Subcutaneous adipose tissue (tissue), 4 donors: Measurements from ENCODE around the gene PVALEF. TPM values are rescaled to one million over a fixed set of nuclear protein-coding genes. Genes with fewer than 3 reads are reported as not detected.

Experiments
- total RNA-seq, 4 donors: library from RNA; depleted of rRNA; stranded (reverse); fragments of >200 nt; gene quantifications; one replicate each; pipeline ENCODE4 v1.1.0, GENCODE V29; 2016
- TF ChIP-seq, protein P1 (sequence below): fragments of 450-650 bp; IDR thresholded peaks from one replicate; pipeline ENCODE4 v1.5.1; 2016; ENCODE audit warnings: low read depth, mild to moderate bottlenecking, control low read depth, antibody characterized with exemption, moderate library complexity

PVALEF gene
- total RNA-seq, 4 donors from 2014 or later: not detected

DNA sequence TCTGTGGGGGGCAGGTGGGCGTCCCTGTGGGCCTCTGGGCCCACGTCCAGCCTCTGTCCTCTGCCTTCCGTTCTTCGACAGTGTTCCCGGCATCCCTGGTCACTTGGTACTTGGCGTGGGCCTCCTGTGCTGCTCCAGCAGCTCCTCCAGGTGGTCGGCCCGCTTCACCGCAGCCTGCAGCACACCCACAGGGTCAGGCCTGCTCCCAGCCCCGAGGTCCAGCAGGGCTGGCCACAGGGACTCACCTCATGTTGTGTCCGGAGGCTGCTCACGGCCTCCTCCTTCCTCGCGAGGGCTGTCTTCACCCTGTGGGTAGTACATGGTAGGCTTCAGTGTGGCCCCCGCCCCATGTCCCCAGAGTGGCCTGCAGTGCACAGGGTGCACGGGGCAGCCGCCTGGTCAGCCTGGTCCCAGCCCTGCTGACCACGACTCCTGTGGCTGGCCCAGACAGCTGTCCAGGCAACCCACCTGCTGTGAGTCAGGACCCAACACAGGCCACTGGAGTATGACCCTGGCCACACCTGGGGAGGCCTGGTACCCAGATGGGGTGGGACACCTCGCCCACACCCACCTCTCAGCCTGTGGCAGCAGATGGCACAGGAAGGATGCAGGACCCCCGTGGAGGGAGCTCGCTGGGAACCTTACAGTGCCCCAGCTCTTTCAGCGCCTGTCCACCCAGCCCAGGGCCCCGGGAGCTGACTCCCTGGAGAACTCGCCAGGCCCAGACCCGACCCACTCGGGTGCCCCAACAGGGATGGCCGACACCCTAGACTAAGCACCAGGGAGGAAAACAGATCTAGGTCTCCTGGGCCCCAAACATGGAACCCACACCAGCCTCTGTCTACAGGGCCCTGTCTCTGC lies 24.6 kb downstream of the PVALEF start:
- TF ChIP-seq, protein P1, sequence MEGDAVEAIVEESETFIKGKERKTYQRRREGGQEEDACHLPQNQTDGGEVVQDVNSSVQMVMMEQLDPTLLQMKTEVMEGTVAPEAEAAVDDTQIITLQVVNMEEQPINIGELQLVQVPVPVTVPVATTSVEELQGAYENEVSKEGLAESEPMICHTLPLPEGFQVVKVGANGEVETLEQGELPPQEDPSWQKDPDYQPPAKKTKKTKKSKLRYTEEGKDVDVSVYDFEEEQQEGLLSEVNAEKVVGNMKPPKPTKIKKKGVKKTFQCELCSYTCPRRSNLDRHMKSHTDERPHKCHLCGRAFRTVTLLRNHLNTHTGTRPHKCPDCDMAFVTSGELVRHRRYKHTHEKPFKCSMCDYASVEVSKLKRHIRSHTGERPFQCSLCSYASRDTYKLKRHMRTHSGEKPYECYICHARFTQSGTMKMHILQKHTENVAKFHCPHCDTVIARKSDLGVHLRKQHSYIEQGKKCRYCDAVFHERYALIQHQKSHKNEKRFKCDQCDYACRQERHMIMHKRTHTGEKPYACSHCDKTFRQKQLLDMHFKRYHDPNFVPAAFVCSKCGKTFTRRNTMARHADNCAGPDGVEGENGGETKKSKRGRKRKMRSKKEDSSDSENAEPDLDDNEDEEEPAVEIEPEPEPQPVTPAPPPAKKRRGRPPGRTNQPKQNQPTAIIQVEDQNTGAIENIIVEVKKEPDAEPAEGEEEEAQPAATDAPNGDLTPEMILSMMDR: no peak

- TF ChIP-seq, protein P1: no peak
Observed at GRCh38 chr17:81190591-81190990, 25.3 kb downstream of the PVALEF start.

- TF ChIP-seq, protein P1: no peak
Observed at GRCh38 chr17:81191116-81191515, 25.8 kb downstream of the PVALEF start.

GRCh38 chr17:81191646-81192045 lies 26.3 kb downstream of the PVALEF start:
- TF ChIP-seq, protein P1: no peak

DNA sequence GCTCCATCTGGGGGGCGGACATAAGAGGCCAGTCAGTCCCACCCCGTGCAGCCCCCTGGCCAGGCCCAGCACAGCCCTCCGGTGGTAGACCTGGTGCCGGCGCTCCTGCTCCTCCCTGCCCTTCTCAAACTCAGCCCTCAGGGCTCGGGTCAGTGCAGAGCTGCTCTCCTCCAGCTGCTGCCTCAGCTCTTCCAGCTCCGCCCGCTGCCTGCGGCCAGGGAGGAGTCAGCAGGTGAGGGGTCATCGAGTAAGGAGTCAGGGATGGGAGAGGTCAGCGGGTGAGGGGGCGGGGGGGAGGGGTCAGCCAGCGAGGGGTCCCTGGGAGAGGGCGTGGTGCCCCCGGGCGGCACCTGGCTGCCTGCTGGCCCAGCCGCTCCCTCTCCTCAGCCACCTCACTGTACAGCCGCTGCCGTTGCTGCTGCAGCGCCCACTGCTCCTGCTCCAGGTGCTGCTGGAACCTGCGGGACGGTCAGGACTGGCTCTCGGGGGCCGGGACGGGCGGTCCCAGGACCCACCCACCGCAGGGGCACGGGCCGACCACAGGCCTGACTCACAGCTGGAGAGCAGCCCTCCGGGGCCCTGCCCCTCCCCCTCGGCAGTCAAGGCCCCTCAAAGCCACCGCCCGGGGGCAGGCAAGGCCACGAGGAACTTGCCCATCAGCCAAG lies 27.2 kb downstream of the PVALEF start:
- TF ChIP-seq, protein P1: no peak

- TF ChIP-seq, protein P1: no peak
Observed at GRCh38 chr17:81193051-81193410, 27.7 kb downstream of the PVALEF start.

- TF ChIP-seq, protein P1: no peak
Observed at GRCh38 chr17:81193470-81194224, 28.3 kb downstream of the PVALEF start.
